ENCODE results near the gene AP5Z1. TPM values are rescaled to one million over a fixed set of nuclear protein-coding genes. Genes with fewer than 3 reads are reported as not detected.
A peak's percentile ranks its signal among the peaks of the same experiment; 100 is the strongest.
"Not testable (repeated sequence)": the region's sequence is repeated elsewhere in the genome, so short reads cannot be mapped to it uniquely, and the experiment has no call there.

Gene AP5Z1
- total RNA-seq, 1 donor from 2014 or later = 41.5 TPM

DNA sequence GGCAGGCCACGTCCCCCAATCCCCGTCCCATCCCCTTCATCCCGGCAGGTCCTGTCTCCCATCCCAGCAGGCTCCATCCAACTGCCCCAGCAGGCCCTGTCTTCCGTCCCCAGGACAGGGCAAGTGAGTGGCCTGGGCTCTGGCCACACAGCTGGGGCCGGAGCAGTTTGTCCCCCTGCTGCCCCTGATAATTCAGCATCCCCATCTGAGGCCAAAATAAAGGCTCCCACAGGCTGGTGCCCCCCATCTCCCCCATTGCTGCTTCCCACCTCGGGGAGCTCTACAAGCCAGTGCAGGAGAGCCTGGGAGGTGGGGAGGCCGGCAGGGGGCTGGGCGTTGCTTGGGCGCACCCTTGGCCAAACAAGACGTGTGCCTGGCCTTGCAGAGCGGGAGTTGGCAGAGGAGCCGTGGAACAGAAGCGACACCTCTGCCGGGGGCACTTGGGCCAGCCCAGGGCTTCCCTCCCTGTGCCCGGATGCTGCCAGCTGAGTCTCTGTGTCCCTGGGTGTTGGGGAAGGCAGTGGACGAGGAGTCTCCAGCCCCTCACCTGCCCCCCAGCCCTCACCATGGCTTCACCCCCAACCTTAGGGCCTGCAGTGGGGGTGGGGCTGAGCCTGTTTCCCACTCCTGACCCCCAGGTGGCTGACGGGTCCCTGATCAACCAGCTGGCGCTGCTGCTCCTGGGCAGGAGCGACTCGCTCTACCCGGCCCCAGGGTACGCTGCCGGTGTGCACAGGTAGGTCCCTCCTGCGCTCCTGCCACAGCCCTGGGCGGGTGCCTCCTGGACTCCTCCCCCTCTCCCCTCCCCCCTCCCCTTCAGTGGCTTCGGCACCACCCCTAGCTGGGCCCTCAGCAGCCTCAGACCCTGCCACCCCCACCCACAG lies 14.0 kb downstream of the AP5Z1 start:
- H3K9me3 Mint-ChIP-seq = no peaks in the 10 kb centered on the region
- H3K4me1 Mint-ChIP-seq (ENCODE audit: low read depth) = peaks cover 2% of the 10 kb centered on the region
- intact Hi-C loops (cut with micrococcal nuclease) = no loop called here
- no peak for DNase-seq (ENCODE audit: low spot score)
- H3K36me3 Mint-ChIP-seq (ENCODE audit: low read depth) = peaks cover 20% of the 10 kb centered on the region
- no peaks in the 10 kb centered on the region for H3K27me3 Mint-ChIP-seq (ENCODE audit: low read depth)
- no peak overlapping the region for H3K4me3 Mint-ChIP-seq (ENCODE audit: low read depth)
- no peak overlapping the region for H3K27ac Mint-ChIP-seq

DNA sequence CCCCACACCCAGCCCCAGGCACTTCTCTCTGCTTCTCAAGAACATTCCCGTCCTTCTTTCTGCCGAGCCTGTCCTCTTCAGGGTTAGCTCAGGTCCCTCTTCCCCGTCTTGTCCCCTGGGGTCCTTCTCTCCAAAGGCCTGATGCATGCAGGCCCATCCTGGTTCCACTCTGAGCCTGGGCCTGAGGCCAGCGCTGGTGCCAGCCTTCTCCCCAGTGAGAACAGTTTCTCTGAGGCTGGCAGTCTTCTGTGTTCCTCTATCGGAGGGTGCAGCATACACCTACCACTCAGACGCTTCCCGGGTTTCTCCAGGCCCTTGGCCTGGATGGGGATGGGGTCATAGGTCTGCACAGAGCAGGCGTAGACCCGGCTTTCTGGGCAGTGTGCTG lies 14.6 kb downstream of the AP5Z1 start:
- H3K4me3 Mint-ChIP-seq (ENCODE audit: low read depth) = no peak overlapping the region
- intact Hi-C loops (cut with micrococcal nuclease) = no loop called here
- peaks cover 24% of the 10 kb centered on the region for H3K36me3 Mint-ChIP-seq (ENCODE audit: low read depth)
- no peak overlapping the region for H3K27ac Mint-ChIP-seq
- DNase-seq (ENCODE audit: low spot score) = no peak
- no peaks in the 10 kb centered on the region for H3K27me3 Mint-ChIP-seq (ENCODE audit: low read depth)
- peaks cover 2% of the 10 kb centered on the region for H3K4me1 Mint-ChIP-seq (ENCODE audit: low read depth)
- no peaks in the 10 kb centered on the region for H3K9me3 Mint-ChIP-seq

DNA sequence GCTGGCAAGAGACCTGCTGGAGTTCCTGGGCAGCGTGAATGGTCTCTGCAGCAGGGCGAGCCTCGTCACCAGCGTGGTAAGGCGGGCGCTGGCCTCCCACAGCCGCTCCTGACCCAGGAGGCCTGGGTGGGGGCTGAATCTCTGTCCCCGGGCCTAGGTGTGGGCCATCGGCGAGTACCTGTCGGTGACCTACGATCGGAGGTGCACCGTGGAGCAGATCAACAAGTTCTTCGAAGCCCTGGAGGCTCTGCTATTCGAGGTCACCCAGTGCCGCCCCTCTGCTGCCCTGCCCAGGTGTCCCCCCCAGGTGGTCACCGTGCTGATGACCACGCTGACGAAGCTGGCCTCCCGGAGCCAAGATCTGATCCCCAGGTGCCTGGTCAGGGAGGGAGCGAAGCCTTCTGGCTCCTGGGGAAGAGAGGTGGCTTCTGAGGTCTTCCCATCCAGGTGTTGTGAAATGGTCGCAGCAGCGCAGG lies 15.1 kb downstream of the AP5Z1 start:
- Mint-ChIP-seq H3K27me3 (ENCODE audit: low read depth) (no peaks in the 10 kb centered on the region), H3K9me3 (no peaks in the 10 kb centered on the region), H3K27ac (no peak overlapping the region), H3K4me3 (ENCODE audit: low read depth) (no peak overlapping the region), H3K36me3 (ENCODE audit: low read depth) (peaks cover 24% of the 10 kb centered on the region), H3K4me1 (ENCODE audit: low read depth) (peaks cover 2% of the 10 kb centered on the region)
- intact Hi-C loops (cut with micrococcal nuclease) = no loop called here
- DNase-seq (ENCODE audit: low spot score) = no peak

DNA sequence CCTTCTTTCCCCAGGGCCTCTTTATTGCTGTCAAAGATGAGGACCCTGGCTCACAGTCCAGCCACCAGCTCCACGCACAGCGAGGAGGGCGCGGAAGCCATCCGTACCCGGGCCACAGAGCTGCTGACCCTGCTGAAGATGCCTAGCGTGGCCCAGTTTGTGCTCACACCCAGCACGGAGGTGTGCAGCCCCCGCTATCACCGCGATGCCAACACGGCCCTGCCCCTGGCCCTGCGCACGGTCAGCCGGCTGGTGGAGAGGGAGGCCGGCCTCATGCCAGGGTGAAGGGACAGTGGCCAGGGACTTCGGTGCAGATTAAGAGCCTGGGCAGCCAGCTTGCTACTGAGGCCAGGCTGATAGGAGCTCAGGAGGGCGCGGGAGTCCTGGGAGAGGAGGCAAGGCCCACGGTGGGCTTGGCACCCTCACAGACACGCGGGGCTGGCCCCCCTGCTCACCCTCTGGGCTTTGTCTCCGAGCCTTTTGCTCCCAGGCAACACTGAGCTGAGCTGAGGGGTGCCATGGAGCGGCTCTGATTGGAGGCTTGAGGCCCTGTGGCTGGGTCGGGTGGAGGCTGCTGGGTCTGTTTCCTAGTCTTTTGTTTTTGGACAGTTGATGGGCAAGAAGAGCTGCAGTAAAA lies 15.8 kb downstream of the AP5Z1 start:
- no peak overlapping the region for H3K27ac Mint-ChIP-seq
- H3K9me3 Mint-ChIP-seq = no peaks in the 10 kb centered on the region
- intact Hi-C loops (cut with micrococcal nuclease) = no loop called here
- H3K36me3 Mint-ChIP-seq (ENCODE audit: low read depth) = peaks cover 20% of the 10 kb centered on the region
- DNase-seq (ENCODE audit: low spot score) = no peak
- no peaks in the 10 kb centered on the region for H3K27me3 Mint-ChIP-seq (ENCODE audit: low read depth)
- H3K4me3 Mint-ChIP-seq (ENCODE audit: low read depth) = no peak overlapping the region
- peaks cover 2% of the 10 kb centered on the region for H3K4me1 Mint-ChIP-seq (ENCODE audit: low read depth)

DNA sequence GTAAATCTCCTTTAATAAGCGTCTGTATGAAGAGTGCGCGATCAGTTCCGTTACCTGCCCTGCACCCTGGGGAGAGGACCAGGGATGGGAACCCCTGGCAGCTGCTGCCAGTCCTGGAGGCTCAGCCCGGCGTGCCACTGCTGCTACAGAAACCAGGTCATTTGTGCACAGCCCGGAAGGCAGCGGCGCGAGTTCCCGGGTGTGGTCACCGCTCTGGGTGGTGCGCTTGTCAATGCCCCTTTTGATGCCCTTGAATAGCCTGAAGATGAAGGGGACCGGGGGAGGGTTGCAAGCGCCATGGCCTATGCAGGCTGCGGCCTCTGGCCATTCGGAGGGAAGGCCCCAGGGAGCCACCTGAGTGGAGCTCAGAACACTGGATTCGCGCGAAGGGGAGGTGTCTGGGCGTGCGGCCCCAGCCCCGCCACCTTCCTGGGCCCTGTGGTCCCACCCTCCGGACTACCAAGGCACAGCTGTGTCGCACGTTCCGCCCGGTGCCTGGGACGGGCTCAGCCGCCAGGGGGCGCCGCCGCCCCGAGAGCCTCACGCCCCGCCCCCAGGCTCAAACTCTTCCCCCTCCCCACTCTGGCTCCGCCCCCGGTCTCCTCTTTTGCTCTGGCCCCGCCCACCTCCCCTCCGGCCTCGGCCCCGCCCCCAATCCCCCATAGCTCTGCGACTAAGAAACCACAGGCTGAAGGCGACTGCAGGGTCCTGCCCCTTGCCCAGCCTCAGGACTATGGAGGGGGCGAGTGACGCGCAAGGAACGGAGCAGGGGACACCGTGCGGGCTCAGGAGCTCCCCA lies 16.5 kb downstream of the AP5Z1 start:
- Mint-ChIP-seq H3K27me3 (ENCODE audit: low read depth) (no peaks in the 10 kb centered on the region), H3K27ac (no peak overlapping the region), H3K4me1 (ENCODE audit: low read depth) (peaks cover 2% of the 10 kb centered on the region), H3K9me3 (no peaks in the 10 kb centered on the region), H3K4me3 (ENCODE audit: low read depth) (no peak overlapping the region), H3K36me3 (ENCODE audit: low read depth) (peaks cover 20% of the 10 kb centered on the region)
- intact Hi-C loops (cut with micrococcal nuclease) = no loop called here
- peak; percentile 71 for DNase-seq (ENCODE audit: low spot score)

DNA sequence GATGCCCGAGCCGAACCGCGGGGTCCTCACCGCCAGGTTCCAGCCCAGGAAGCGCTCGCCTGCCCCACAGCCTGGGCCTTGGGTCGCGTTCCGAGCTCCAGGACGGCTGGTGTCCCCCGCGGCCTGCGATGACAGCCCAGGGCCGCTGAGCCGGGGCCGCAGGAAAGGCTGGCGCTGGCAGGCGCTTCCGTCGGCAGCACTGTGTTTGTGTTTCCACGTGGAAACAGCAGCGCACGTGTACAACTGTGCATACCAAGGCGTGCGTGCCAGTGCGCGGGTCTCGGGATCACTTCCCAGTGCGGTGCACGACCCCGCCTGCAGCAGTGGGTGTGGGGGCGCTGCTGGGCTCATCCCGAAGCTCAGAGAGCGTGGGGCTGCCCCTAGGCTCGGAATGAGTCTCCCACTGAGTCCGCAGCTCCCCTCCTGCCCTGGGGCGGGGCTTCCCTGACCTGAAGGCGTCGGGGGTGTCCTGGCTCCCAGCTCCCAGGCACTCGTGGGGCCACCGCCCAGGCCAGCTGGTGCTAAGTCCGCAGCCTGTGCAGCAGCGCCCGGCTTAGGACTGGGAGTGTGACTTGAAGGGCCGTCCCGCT lies 17.2 kb downstream of the AP5Z1 start:
- no peak for DNase-seq (ENCODE audit: low spot score)
- H3K27ac Mint-ChIP-seq = no peak overlapping the region
- no peaks in the 10 kb centered on the region for H3K27me3 Mint-ChIP-seq (ENCODE audit: low read depth)
- H3K4me1 Mint-ChIP-seq (ENCODE audit: low read depth) = peaks cover 2% of the 10 kb centered on the region
- no peaks in the 10 kb centered on the region for H3K9me3 Mint-ChIP-seq
- intact Hi-C loops (cut with micrococcal nuclease) = no loop called here
- H3K36me3 Mint-ChIP-seq (ENCODE audit: low read depth) = peaks cover 19% of the 10 kb centered on the region
- H3K4me3 Mint-ChIP-seq (ENCODE audit: low read depth) = no peak overlapping the region

DNA sequence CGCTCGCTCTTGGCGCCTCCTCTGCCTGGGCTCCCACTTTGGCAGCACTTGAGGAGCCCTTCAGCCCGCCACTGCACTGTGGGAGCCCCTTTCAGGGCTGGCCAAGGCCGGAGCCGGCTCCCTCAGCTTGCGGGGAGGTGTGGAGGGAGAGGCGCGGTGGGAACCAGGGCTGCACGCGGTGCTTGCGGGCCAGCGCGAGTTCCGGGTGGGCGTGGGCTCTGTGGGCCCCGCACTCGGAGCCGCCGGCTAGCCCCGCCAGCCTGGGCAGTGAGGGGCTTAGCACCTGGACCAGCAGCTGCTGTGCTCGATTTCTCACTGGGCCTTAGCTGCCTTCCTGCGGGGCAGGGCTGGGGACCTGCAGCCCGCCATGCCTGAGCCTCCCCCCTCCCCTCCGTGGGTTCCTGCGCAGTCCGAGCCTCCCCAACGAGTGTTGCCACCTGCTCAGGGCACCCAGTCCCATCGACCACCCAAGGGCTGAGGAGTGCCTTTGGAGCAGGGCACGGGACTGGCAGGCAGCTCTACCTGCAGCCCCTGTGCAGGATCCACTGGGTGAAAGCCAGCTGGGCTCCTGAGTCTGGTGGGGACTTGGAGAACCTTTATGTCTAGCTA lies 18.1 kb downstream of the AP5Z1 start:
- H3K4me1 Mint-ChIP-seq (ENCODE audit: low read depth); H3K4me3 Mint-ChIP-seq (ENCODE audit: low read depth); DNase-seq (ENCODE audit: low spot score); intact Hi-C loops (cut with micrococcal nuclease); H3K27me3 Mint-ChIP-seq (ENCODE audit: low read depth); H3K9me3 Mint-ChIP-seq; H3K27ac Mint-ChIP-seq: not testable (repeated sequence)
- H3K36me3 Mint-ChIP-seq (ENCODE audit: low read depth) = peaks cover 15% of the 10 kb centered on the region

DNA sequence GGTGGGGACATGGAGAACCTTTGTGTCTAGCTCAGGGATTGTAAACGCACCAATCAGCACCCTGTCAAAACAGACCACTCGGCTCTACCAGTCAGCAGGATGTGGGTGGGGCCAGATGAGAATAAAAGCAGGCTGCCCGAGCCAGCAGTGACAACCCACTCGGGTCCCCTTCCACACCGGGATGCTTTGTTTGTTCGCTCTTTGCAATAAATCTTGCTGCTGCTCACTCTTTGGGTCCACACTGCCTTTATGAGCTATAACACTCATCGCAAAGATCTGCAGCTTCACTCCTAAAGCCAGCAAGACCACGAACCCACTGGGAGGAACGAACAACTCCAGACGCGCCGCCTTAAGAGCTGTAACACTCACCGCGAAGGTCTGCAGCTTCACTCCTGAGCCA lies 18.7 kb downstream of the AP5Z1 start:
- DNase-seq (ENCODE audit: low spot score); H3K9me3 Mint-ChIP-seq; H3K27me3 Mint-ChIP-seq (ENCODE audit: low read depth); H3K4me1 Mint-ChIP-seq (ENCODE audit: low read depth); H3K27ac Mint-ChIP-seq; intact Hi-C loops (cut with micrococcal nuclease); H3K4me3 Mint-ChIP-seq (ENCODE audit: low read depth): not testable (repeated sequence)
- peaks cover 15% of the 10 kb centered on the region for H3K36me3 Mint-ChIP-seq (ENCODE audit: low read depth)

DNA sequence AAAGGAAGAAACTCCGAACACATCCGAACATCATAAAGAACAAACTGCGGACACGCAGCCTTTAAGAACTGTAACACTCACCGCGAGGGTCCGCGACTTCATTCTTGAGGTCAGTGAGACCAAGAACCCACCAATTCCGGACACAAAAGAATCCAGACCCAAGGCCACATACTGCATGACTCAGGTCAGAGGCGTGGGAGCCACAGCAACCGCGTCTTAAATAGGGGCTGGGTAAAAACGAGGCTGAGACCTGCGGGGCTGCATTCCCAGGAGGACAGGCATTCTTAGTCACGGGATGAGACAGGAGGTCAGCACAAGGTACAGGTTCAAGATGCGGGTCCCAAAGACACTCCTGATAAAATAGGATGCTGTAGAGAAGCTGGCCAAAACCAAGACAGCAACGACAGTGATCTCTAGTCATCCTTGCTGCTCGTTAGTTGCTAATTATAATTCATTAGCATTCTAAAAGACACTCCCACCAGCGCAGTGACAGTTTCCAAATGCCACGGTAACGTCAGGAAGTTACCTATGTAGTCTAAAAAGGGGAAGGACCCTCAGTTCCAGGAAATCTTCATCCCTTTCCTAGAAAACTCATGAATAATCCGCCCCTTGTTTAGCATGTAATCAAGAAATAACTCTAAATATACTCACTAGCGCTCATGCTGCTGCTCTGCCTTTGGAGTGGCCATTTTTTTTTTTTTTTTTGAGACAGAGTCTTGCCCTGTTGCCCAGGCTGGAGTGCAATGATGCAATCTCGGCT lies 19.3 kb downstream of the AP5Z1 start:
- no peaks in the 10 kb centered on the region for H3K27me3 Mint-ChIP-seq (ENCODE audit: low read depth)
- peaks cover 2% of the 10 kb centered on the region for H3K4me1 Mint-ChIP-seq (ENCODE audit: low read depth)
- H3K36me3 Mint-ChIP-seq (ENCODE audit: low read depth) = peaks cover 15% of the 10 kb centered on the region
- H3K9me3 Mint-ChIP-seq = no peaks in the 10 kb centered on the region
- intact Hi-C loops (cut with micrococcal nuclease) = loop anchor here (5.0 kb wide), 1 partner anchor 88 kb away; the partner anchor contains the start of gene RADIL
- no peak overlapping the region for H3K4me3 Mint-ChIP-seq (ENCODE audit: low read depth)
- no peak for DNase-seq (ENCODE audit: low spot score)
- no peak overlapping the region for H3K27ac Mint-ChIP-seq

DNA sequence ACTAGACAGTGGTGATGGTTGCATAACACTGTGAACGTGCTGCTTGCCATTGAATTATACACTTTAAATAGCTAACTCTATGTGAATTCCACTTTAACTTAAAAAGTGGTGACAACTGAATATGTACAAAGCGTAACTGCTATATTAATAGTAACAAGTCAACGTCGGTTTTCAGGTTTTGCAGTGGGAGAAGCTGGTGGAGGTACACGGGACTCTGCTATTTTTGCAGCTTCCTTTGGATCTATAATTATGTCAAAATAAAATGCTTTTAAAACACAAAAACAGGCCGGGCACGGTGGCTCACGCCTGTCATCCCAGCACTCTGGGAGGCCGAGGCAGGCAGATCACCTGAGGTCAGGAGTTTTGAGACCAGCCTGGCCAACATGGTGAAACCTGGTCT lies 21.0 kb downstream of the AP5Z1 start:
- no peak for DNase-seq (ENCODE audit: low spot score)
- intact Hi-C loops (cut with micrococcal nuclease) = loop anchor here (5.0 kb wide), 1 partner anchor 86 kb away; the partner anchor contains the start of gene RADIL

DNA sequence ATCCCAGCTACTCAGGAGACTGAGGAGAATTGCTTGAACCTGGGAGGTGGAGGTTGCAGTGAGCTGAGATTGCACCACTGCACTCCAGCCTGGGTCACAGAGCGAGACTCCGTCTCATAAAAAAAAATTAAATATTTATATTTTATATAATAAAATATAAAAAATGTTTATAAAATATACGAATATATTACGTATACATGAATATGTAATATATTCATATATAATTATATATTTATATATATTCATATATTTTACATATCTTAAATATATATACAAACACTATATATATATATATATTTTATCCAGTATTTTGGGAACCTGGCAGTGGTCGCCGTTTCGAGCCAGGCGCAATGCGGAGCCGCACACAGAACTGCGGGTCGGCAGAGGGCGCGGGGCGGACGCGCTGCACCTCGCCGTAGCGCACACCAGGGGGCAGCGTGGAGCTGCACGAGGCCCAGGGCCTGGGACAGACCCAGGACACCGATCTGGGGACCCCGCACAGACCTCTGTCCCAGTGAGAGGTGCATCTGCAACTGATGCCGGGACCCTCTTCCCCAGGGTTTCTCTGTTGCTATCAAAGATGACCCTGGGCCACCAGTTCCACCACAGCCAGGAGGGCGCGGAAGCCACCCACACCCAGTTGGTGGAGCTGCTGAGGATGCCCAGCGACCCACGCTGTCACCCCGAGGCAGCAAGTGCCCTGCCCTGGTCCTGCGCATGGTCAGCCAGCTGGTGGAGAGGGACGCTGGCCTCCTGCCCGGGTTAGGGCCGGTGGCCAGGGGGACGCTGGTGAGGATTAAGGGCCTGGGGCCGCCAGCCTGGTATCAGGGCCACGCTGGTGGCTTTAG lies 22.7 kb downstream of the AP5Z1 start:
- no peak overlapping the region for H3K27ac Mint-ChIP-seq
- no peaks in the 10 kb centered on the region for H3K9me3 Mint-ChIP-seq
- no peaks in the 10 kb centered on the region for H3K27me3 Mint-ChIP-seq (ENCODE audit: low read depth)
- DNase-seq (ENCODE audit: low spot score) = peak; percentile 54
- no peak overlapping the region for H3K4me3 Mint-ChIP-seq (ENCODE audit: low read depth)
- peaks cover 2% of the 10 kb centered on the region for H3K4me1 Mint-ChIP-seq (ENCODE audit: low read depth)
- intact Hi-C loops (cut with micrococcal nuclease) = loop anchor here (1.0 to 5.0 kb wide), 2 partner anchors 84 to 287 kb away; partner anchors contain the start of gene RADIL
- peaks cover 6% of the 10 kb centered on the region for H3K36me3 Mint-ChIP-seq (ENCODE audit: low read depth)

More for the DNA sequence above, 21.0 kb downstream of the AP5Z1 start:
- no peak overlapping the region for H3K27ac Mint-ChIP-seq
- no peak overlapping the region for H3K4me3 Mint-ChIP-seq (ENCODE audit: low read depth)
- H3K4me1 Mint-ChIP-seq (ENCODE audit: low read depth) = peaks cover 2% of the 10 kb centered on the region
- H3K27me3 Mint-ChIP-seq (ENCODE audit: low read depth) = no peaks in the 10 kb centered on the region
- no peaks in the 10 kb centered on the region for H3K9me3 Mint-ChIP-seq
- H3K36me3 Mint-ChIP-seq (ENCODE audit: low read depth) = peaks cover 10% of the 10 kb centered on the region

All from activated T-helper 2 cell treated with anti-CD3 and anti-CD28 coated beads, Interferon-gamma antibody, Interleukin-2, Interleukin-4, amounts not matched to agents 10 μg/mL and 5 μg/mL and 100 μg/mL, durations not matched to agents 14 hours and 24 hours and 36 hours (primary cell).